GM10847 (cell line): ENCODE data around the gene PYGO2.
A peak's percentile ranks its signal among the peaks of the same experiment; 100 is the strongest.

Experiments used
- POLR2A ChIP-seq: IDR thresholded peaks from 2 replicates; pipeline ENCODE4 v1.6.1; 2011; ENCODE audit not compliant: insufficient read length; ENCODE audit errors: extremely low read depth

PYGO2 gene

DNA sequence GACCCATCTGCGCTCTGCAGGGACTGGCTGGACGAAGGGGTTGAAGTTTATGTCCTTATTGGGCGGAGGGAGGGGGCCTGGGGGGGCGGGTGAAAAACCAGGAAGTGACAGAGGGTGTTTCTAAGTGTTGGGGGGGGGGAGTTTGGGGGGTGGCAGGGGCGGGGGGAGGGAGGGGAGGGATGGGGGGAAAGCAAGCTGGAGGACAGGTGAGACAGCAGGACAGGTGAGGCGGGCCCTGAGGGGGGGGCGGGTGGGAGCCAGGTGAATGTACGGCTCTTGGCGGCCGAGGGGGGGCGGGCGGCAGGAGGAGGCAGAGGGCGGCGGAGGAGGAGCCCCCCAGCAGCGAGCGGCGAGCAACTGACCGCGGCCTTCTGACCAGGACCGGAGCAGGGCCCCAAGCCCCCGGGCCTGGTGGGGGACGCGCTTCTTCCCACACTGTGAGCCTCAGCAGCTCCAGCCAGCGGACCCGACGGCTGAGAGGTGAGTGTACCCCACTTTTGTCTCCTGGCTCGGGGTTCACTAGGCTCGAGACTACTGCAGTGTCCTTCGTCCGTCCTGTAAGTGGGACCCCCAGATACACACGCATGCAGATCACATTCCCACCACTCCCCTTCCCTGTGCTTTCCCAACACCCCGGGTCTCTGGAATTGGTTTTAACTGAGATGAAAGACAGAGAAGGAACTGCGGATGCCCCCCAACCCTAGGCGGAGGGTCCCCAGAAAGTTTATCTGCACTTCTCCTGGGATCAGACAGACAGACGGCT lies 41.1 kb upstream of the PYGO2 start, which contains the start of gene ZBTB7B:
TSS of gene ZBTB7B (plus strand) at position 339 of the 763 bp plus-strand sequence. CDS start 11,859 bp downstream, outside the sequence.
- no peak for TF ChIP-seq POLR2A

DNA sequence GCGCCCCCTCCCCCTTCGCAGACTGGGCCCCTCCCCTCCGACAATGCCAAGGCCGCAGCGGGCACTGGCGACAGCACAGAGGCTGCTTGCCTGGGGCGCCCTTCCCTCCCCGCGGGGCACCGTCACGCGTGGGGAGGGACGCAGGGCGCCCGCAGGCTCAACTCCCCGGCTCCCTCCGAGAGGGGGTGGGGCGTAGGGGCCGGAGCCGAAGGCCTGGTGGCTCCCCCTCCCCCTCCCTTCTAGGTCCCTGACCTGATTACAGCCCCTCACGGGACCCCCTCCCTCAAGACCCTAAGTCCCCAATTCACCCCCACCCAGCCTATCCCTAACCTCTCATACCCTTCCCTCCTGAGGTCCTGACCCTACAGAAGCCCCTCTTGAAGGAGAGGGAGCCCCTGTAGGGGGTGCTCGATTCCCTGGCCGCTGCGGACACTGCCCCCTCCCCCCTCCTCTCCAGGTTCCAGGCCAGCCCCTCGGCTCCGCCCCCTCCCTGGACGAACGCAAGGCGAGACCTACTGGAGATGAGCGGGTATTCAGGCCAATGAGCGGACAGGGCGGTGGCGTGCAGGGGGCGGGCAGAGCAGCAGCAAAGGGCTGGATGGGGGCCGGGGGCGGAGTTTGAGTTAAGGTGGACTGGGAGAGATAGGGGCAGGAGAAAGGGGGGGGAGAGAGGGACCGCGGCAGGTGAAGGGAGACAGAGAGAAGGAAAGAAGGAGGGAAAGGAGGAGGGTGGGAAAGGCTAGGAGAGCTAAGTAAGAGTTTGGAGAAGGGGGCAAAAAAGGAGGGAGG lies 40.3 kb upstream of the PYGO2 start:
- no peak for TF ChIP-seq POLR2A

DNA sequence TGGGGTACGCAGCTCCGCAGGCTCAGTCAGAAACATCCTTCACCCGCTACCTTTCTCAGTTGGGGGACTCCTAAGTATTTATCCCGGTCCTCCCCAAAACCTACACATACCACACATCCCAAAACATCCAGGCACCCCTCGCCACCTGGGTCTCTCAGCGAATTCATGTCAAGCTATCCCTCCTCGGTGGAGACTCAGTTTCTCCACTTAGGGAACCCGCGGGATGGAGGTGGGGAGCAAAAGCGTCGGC lies 39.8 kb upstream of the PYGO2 start:
- TF ChIP-seq POLR2A = no peak

DNA sequence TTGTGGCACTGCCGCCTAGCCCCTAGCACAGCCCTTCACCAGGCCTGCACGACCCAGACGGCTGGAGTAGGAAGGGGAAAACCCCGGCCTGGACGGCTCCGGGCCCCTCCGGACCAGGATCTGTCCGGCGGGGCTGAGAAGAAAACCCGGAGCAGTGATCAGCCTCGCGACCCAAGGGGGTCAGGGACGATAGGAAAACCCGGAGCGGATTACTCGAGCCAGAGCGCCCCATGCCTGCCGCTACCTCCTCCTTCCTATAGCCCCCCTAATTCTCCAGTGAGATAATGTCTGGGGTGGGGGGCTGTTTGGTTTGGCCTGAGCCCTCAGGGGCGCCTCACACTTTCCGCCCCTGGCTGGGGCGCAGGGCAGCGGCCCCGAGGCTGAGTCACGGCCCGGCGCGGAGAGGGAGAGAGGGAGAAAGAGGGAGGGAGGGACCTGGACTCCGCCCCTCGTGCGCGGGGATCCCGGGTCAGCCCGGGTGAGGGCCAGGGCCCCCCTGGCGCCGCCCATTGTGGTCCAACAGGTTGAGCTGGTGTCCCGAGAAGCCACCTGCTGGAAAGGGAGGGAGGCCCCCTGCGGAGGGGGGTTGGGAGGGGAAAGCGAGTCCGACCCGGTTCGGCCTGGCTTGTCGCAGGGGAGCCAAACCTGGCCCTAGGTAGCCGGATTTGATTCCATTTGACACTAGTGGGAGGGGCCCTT lies 39.3 kb upstream of the PYGO2 start:
- no peak for TF ChIP-seq POLR2A

DNA sequence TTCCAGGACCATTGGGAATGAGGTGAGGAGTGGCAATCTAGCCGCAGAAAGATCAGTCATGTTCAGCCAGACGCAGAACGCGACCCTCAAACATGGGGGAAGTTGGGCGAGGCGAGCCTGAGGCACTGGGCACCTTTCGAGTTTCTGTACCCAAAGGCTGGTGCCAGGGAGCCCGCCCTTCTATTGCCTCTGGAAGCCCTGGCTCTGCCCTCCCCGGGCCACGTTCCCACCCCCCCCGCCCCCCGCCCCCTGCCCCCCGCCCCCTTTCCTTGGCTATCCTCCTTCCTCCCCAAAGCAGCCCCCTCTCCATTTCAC lies 38.8 kb upstream of the PYGO2 start:
- no peak for TF ChIP-seq POLR2A

DNA sequence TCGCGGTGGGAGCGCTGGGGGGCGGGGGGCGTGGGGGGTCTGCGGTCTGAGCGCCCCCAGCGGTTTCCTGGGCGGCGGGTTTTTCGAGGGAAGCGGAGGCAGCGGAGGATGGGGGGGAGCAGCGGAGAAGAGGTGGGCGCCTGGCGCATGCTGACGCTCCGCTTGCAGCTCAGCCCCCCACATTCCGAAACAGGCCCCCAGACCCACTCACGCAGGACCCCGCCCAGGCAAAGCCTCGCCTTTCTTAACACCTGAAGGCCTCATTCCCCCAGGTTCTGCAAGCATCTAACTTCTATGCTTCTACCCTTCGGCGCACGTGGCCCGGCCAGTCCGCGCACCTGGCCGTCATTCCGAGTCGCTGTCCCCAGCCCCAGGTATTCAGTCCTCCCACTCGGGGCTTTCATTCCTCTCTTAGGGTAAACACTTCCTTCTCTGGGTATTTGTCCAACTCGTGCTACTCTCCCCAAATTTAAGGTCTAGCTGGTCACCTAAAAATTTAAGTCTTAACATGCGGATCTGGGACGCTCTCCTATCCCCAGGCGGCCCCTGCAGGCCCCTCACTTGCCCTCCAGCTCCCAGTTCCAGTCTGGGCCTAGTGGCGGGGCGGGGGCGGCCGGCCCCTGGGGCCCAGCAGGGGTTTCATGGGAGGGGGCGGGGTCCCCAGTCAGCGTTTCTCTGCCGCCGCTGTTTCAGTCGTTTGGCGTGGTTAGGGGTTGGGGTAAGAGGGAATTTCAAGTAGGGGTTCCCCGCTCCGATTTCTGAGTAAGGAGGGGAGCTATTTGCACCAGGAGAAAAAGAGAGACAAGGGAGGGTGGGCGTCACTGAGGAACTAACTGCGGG lies 38.2 kb upstream of the PYGO2 start:
- TF ChIP-seq POLR2A = no peak

DNA sequence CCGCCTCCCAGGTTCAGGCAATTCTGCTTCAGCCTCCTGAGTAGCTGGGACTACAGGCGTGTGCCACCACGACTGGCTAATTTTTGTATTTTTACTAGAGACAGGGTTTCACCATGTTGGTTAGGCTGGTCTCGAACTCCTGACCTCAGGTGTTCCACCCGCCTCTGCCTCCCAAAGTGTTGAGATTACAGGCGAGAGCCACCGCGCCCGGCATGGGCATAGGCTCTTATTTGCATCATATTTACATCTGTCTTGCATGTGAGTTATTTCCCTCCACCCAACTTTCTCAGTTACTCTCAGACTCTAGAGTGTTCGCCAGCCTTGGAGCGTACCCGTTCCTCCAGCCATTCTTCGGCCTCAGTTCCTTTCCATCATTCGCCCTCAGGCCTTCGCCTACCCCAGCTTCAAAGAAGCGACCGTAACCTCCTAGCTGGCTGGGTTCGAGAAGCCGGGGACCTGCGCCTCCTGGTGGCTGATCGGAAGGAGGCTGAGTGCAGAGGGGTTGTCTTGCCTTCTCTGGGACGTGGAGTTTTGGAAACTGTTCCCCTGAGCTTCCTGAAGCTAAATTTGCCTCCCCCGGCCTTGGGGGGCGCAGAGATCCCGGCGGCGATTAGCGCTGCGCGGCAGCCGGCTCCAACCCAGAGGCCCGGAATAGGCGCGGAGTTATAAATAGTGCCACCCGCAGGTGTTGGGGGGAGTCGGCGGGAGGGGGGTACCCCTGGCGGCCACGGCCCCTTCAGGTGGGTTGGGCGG lies 37.4 kb upstream of the PYGO2 start:
- peak; percentile 27 for TF ChIP-seq POLR2A

DNA sequence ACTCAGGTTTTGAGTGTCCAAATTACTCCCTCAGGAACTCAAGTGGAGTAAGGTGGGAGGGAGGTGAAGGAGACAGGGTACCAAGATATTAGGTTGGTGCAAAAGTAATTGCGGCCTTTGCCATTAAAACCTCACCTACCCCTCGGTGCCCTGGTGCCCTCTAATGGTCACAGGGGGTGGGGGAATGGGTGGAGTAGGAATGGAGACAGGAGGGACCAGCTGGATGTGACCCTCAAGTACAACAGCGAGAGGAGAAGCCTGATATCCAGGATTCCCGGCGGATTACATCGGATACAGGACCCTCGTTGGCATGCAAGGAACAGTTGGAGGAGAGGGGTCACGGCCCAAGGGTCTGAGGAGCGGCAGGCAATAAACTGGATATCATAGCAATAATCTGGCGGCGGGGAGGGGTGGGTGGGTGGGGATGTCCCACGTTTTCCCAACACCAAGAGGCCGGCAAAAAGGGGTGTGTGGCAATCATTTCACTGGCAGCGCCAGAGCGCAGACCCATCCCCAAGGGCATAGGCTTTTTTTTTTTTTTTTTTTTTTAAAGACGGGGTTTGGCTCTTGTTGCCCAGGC lies 36.7 kb upstream of the PYGO2 start:
- TF ChIP-seq POLR2A = no peak

DNA sequence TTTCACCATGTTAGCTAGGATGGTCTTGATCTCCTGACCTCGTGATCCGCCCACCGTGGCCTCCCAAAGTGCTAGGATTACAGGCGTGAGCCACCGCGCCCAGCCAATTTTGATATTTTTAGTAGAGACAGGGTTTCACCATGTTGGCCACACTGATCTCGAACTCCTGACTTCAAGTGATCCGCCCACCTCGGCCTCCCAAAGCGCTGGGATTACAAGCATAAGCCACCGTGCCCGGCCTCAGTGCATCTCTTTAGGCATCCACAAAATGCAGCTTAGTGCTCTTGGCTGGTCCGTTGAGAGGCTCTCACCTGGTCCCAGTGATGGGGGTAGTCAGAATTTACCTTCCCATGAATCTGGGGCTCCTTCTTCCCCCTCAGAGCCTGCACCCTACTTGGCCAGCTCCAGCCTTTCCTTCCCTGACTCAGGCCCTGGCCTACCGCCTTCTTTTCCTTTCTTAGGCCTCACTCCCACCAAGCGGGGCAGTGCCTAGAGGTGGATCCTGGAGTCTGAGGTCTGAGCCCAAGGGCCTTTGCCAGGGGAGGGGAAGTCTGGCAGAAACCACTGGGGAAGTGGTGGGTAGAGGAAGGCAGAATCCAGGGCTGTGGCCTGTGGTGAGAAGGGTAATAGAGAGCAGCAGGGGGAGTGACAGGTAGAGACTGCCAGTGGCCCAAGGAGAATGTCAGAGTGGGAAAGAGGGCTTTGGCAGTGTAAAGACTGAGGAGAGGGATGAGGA lies 35.6 kb upstream of the PYGO2 start:
- no peak for TF ChIP-seq POLR2A

DNA sequence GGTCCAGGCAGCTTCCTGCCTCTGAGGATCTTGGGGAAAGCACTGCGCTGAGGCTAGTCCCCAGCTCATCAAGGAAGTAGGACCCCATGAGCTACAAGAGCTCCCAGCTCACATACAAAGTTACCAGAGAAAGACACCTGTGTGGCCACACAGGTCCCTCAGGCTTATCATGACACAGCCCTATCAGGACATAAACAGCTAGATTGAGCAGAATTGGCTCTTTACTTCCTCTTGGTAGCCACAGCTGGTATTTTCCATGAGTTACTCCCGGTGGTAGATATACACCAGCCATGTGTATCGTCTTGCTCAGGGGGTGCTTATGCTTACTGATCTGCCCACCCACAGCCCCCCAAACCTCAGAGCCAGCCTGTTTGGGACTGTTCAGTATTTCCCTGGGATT lies 33.0 kb upstream of the PYGO2 start:
- TF ChIP-seq POLR2A = no peak

DNA sequence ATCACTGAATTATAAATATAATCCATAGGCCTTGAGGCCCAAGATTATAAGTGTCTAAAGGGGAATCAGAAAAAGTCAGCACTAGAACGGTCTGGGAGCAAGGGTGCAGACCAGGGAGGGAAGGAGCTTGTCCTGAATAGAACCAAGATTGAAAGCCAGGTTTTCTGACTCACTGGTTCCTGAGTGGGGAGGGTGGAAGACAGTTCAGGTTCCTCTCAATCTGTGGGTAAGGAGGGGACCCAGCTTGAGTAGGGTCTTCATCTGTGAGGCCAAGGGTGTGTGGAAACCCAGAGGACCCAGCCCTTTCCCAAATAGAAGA lies 32.6 kb upstream of the PYGO2 start:
- TF ChIP-seq POLR2A = no peak

DNA sequence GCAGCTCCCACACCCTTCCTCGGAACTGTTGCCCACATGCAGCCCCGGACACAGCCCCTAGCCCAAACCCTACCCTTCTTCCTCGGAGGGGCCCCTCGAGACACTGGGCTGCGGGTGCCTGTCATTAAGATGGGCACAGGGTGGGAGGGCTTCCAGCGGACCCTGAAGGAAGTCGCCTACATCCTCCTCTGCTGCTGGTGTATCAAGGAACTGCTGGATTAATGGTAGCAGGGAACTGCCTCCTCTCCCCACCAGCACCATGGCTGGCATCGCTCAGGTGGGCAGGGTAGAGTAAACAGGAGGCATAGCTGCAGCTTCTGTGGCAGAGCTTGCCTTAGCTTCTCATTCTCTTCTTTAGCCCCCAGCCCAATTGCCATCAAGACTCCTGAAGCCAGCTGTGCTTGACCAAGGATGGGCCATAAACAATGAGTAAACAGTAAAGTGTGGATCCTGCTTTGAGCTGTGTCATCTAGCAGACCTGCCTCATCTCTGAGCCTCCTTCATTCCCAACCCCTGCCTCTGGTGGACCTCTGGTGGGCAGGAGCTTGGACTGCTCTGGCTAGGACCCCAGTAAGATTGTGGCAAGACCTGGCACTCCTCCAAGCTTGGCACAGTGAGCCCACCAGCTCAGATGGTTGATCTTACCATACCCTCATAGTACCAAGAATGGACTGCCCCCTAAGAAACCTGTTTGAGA lies 32.1 kb upstream of the PYGO2 start, which contains the start of gene LENEP:
TSS of gene LENEP (plus strand) at position 15 of the 697 bp plus-strand sequence. CDS start at position 37, 22 bp downstream.
- TF ChIP-seq POLR2A = no peak
